HEK293 (cell line): ENCODE results near the gene EVI5L.

Source experiments
- CTCF ChIA-PET: fragments of 350-600 bp; formaldehyde crosslinking; extraction: SDS; loops from one replicate; lab custom pipeline; 2021; ENCODE audit warnings: antibody characterized with exemption; lab: Yijun Ruan, JAX
- POLR2A ChIA-PET: fragments of 300-600 bp; formaldehyde crosslinking; extraction: SDS; loops from one replicate; lab custom pipeline; 2020; ENCODE audit warnings: antibody characterized with exemption, inconsistent platforms; lab: Yijun Ruan, JAX
- H3K27ac ChIP-seq: fragments of 200-500 bp; sonication (Bioruptor generic); 2 replicates; pipeline ENCODE4 v1.5.1; 2014; ENCODE audit warnings: low read depth, low read length, control low read depth, inconsistent platforms; ENCODE audit errors: extremely low read depth
- H3K36me3 ChIP-seq, 2 experiments: fragments of 200-500 bp in 1 of 2; sonication (Bioruptor generic) in 1 of 2; 1 replicate in 1 of 2; 2 replicates in 1 of 2; pipeline ENCODE4 v1.5.1; 2014 to 2017; ENCODE audit warnings: inconsistent platforms in 2 of 2, low read length in 2 of 2; ENCODE audit not compliant: control insufficient read depth in 2 of 2, insufficient read depth in 1 of 2
- H3K4me1 ChIP-seq: fragments of 200-500 bp; sonication (Bioruptor generic); 2 replicates; pipeline ENCODE4 v1.5.1; 2014; ENCODE audit warnings: mild to moderate bottlenecking, low read length, inconsistent platforms; ENCODE audit not compliant: control insufficient read depth, insufficient read depth
- H3K4me3 ChIP-seq: 2 replicates; pipeline ENCODE4 v1.5.1; 2011; ENCODE audit warnings: low read depth, mild to moderate bottlenecking, control low read depth, low read length, moderate library complexity
- H3K9me3 ChIP-seq: fragments of 200-500 bp; sonication (Bioruptor generic); 2 replicates; pipeline ENCODE4 v1.5.1; 2014; ENCODE audit warnings: low read depth, low read length, inconsistent platforms; ENCODE audit not compliant: control insufficient read depth, insufficient read depth
- BCL11A ChIP-seq: fragments of 450-650 bp; formaldehyde crosslinking; IDR thresholded peaks from 2 replicates; pipeline ENCODE4 v1.5.1; 2016; ENCODE audit warnings: low read depth, missing biosample characterization, missing genetic modification characterization
- EGR2 ChIP-seq: fragments of 450-650 bp; formaldehyde crosslinking; IDR thresholded peaks from 2 replicates; pipeline ENCODE4 v1.5.1; 2016; ENCODE audit warnings: low read depth, missing biosample characterization, missing genetic modification characterization
- ELK4 ChIP-seq: IDR thresholded peaks from 2 replicates; pipeline ENCODE4 v1.6.1; 2011; ENCODE audit warnings: mild to moderate bottlenecking, low read depth, low read length, borderline replicate concordance
- HOXA7 ChIP-seq: sonication (generic); formaldehyde crosslinking; IDR thresholded peaks from 2 replicates; pipeline ENCODE4 v1.8.1; 2022; ENCODE audit warnings: missing genetic modification reagents, borderline replicate concordance
- KLF1 ChIP-seq: fragments of 450-650 bp; formaldehyde crosslinking; IDR thresholded peaks from 2 replicates; pipeline ENCODE4 v1.5.1; 2016; ENCODE audit warnings: missing biosample characterization, missing genetic modification characterization
- KLF16 ChIP-seq: fragments of 450-650 bp; formaldehyde crosslinking; IDR thresholded peaks from 2 replicates; pipeline ENCODE4 v1.5.1; 2017; ENCODE audit warnings: missing biosample characterization, missing genetic modification characterization
- PRDM1 ChIP-seq: fragments of 450-650 bp; formaldehyde crosslinking; IDR thresholded peaks from 2 replicates; pipeline ENCODE4; 2016; ENCODE audit warnings: missing biosample characterization, missing genetic modification characterization
- PRDM10 ChIP-seq: fragments of 450-650 bp; formaldehyde crosslinking; IDR thresholded peaks from 2 replicates; pipeline ENCODE4 v1.5.1; 2016; ENCODE audit warnings: missing biosample characterization, missing genetic modification characterization
- ZBTB44 ChIP-seq: fragments of 450-650 bp; IDR thresholded peaks from 2 replicates; pipeline ENCODE4 v1.5.1; 2018; ENCODE audit warnings: missing biosample characterization, mild to moderate bottlenecking, missing genetic modification characterization
- ZEB2 ChIP-seq: fragments of 450-650 bp; formaldehyde crosslinking; IDR thresholded peaks from 2 replicates; pipeline ENCODE4 v1.5.1; 2016; ENCODE audit warnings: missing biosample characterization, missing genetic modification characterization
- ZFP3 ChIP-seq: fragments of 450-650 bp; formaldehyde crosslinking; IDR thresholded peaks from 2 replicates; pipeline ENCODE4 v1.5.1; 2016; ENCODE audit warnings: low read depth, missing biosample characterization, missing genetic modification characterization
- ZNF112 ChIP-seq: fragments of 450-650 bp; formaldehyde crosslinking; IDR thresholded peaks from 2 replicates; pipeline ENCODE4 v1.5.0; 2017; ENCODE audit warnings: missing biosample characterization, missing genetic modification characterization
- ZNF211 ChIP-seq: fragments of 450-650 bp; formaldehyde crosslinking; IDR thresholded peaks from 2 replicates; pipeline ENCODE4 v1.5.1; 2016; ENCODE audit warnings: low read depth, missing biosample characterization, missing genetic modification characterization
- ZNF341 ChIP-seq: fragments of 450-650 bp; formaldehyde crosslinking; IDR thresholded peaks from 2 replicates; pipeline ENCODE4; 2016; ENCODE audit warnings: low read depth, missing biosample characterization, missing genetic modification characterization
- ZNF366 ChIP-seq: fragments of 450-650 bp; formaldehyde crosslinking; conservative IDR thresholded peaks from 2 replicates; pipeline ENCODE4 v1.5.1; 2016; ENCODE audit warnings: missing biosample characterization, missing genetic modification characterization
- ZNF544 ChIP-seq: fragments of 450-650 bp; formaldehyde crosslinking; IDR thresholded peaks from 2 replicates; pipeline ENCODE4 v1.5.0; 2017; ENCODE audit warnings: missing biosample characterization, missing genetic modification characterization
- ZNF548 ChIP-seq: fragments of 450-650 bp; formaldehyde crosslinking; IDR thresholded peaks from 2 replicates; pipeline ENCODE4 v1.5.1; 2016; ENCODE audit warnings: missing biosample characterization, missing genetic modification characterization
- ZNF626 ChIP-seq: fragments of 450-650 bp; sonication (Bioruptor Pico); formaldehyde crosslinking; IDR thresholded peaks from 2 replicates; pipeline ENCODE4 v1.5.1; 2018; ENCODE audit warnings: missing biosample characterization, missing genetic modification characterization, inconsistent platforms
- ZNF658 ChIP-seq: fragments of 450-650 bp; formaldehyde crosslinking; IDR thresholded peaks from 2 replicates; pipeline ENCODE4; 2016; ENCODE audit warnings: missing biosample characterization, missing genetic modification characterization
- ZNF664 ChIP-seq: fragments of 450-650 bp; formaldehyde crosslinking; IDR thresholded peaks from 2 replicates; pipeline ENCODE4 v1.5.1; 2016; ENCODE audit warnings: missing biosample characterization, missing genetic modification characterization
- ZNF701 ChIP-seq: fragments of 450-650 bp; formaldehyde crosslinking; IDR thresholded peaks from 2 replicates; pipeline ENCODE4 v1.5.1; 2016; ENCODE audit warnings: missing biosample characterization, missing genetic modification characterization
- ZNF777 ChIP-seq: fragments of 450-650 bp; formaldehyde crosslinking; IDR thresholded peaks from 2 replicates; pipeline ENCODE4 v1.5.1; 2017; ENCODE audit warnings: missing biosample characterization, missing genetic modification characterization, borderline replicate concordance
- ZNF785 ChIP-seq: fragments of 450-650 bp; formaldehyde crosslinking; IDR thresholded peaks from 2 replicates; pipeline ENCODE4 v1.5.1; 2016; ENCODE audit warnings: missing biosample characterization, missing genetic modification characterization
- ZNF830 ChIP-seq: fragments of 450-650 bp; IDR thresholded peaks from 2 replicates; pipeline ENCODE4 v1.5.0; 2018; ENCODE audit warnings: missing biosample characterization, missing genetic modification characterization, low read depth, mild to moderate bottlenecking, moderate library complexity
- ZNF837 ChIP-seq: fragments of 450-650 bp; formaldehyde crosslinking; IDR thresholded peaks from 2 replicates; pipeline ENCODE4 v1.5.1; 2016; ENCODE audit warnings: missing biosample characterization, missing genetic modification characterization
- ZSCAN16 ChIP-seq: fragments of 450-650 bp; formaldehyde crosslinking; IDR thresholded peaks from 2 replicates; pipeline ENCODE4 v1.5.1; 2016; ENCODE audit warnings: missing biosample characterization, missing genetic modification characterization

Gene EVI5L

GRCh38 chr19:7832009-7832408, 2.0 kb downstream of the EVI5L start:
- Histone ChIP-seq H3K27ac (no peak overlapping the region), H3K36me3 (no peaks in the 10 kb centered on the region), H3K9me3 (no peaks in the 10 kb centered on the region), H3K4me1 (no peaks in the 10 kb centered on the region), H3K4me3 (no peak overlapping the region)
- ChIA-PET CTCF (interaction anchor here (0.6 to 1.7 kb wide), 5 partner anchors 11 to 481 kb away, joined by 3 to 7 read pairs (median 6); no protein-coding TSS in a partner anchor), POLR2A (interaction anchor here (1.5 kb wide), 1 partner anchor 732 kb away, joined by 3 read pairs; no protein-coding TSS in a partner anchor)
- TF ChIP-seq ZNF837 (tag by site-specific recombination) (no peak), ZBTB44 (no peak), ZNF112 (no peak), EGR2 (tag by site-specific recombination) (no peak), BCL11A (no peak), ZNF785 (no peak), ZNF341 (tag by site-specific recombination) (peak; percentile 59), ZNF626 (tag by site-specific recombination) (no peak)

GRCh38 chr19:7832781-7833180, 2.8 kb downstream of the EVI5L start:
- no peak overlapping the region for H3K27ac ChIP-seq
- ChIA-PET POLR2A (no interaction called here), CTCF (interaction anchor here (0.6 to 1.0 kb wide), 2 partner anchors 14 to 343 kb away, joined by 3 to 6 read pairs; no protein-coding TSS in a partner anchor)
- no peaks in the 10 kb centered on the region for H3K4me1 ChIP-seq
- H3K36me3 ChIP-seq, result no peaks in the 10 kb centered on the region
- no peaks in the 10 kb centered on the region for H3K9me3 ChIP-seq
- H3K4me3 ChIP-seq, result no peak overlapping the region
- no peak for TF ChIP-seq HOXA7 (CRISPR knock-in tag)
- no peak for TF ChIP-seq ELK4
- TF ChIP-seq ZNF830 (tag by site-specific recombination), result no peak
- TF ChIP-seq ZNF701 (tag by site-specific recombination), result no peak

- ChIA-PET POLR2A (no interaction called here), CTCF (interaction anchor here (0.6 to 1.0 kb wide), 3 partner anchors 13 to 344 kb away, joined by 3 to 6 read pairs (median 3); no protein-coding TSS in a partner anchor)
- Histone ChIP-seq H3K36me3 (no peaks in the 10 kb centered on the region), H3K27ac (no peak overlapping the region), H3K9me3 (no peaks in the 10 kb centered on the region), H3K4me1 (no peaks in the 10 kb centered on the region), H3K4me3 (no peak overlapping the region)
- no peak for TF ChIP-seq ZFP3 (tag by site-specific recombination)
- TF ChIP-seq ZNF777 (tag by site-specific recombination), result no peak
- no peak for TF ChIP-seq ZNF544 (tag by site-specific recombination)
- no peak for TF ChIP-seq ZNF658
- no peak for TF ChIP-seq ZNF548 (tag by site-specific recombination)
- peak; percentile 52; the same call in 1 of the 2 replicates for TF ChIP-seq KLF16 (tag by site-specific recombination)
- TF ChIP-seq ZSCAN16 (tag by site-specific recombination), result no peak
- peak; percentile 95 for TF ChIP-seq ZNF664
- TF ChIP-seq ZNF366 (tag by site-specific recombination), result no peak
- TF ChIP-seq ZNF211, result no peak
- peak; percentile 82 for TF ChIP-seq KLF1 (tag by site-specific recombination)
- TF ChIP-seq PRDM10 (tag by site-specific recombination), result 0 out of 2 replicates have a peak, but pooled peaks have one; percentile 31
- TF ChIP-seq ZEB2 (tag by site-specific recombination), result no peak
- TF ChIP-seq PRDM1 (tag by site-specific recombination), result peak; percentile 86
These were observed 3.4 kb downstream of the EVI5L start for GRCh38 chr19:7833225-7834099.
